ENCODE measurements around the gene JMJD1C. TPM values are rescaled to one million over a fixed set of nuclear protein-coding genes. Genes with fewer than 3 reads are reported as not detected.

JMJD1C gene
- total RNA-seq, 1 experiment from 2014 or later = 89.7 TPM

DNA sequence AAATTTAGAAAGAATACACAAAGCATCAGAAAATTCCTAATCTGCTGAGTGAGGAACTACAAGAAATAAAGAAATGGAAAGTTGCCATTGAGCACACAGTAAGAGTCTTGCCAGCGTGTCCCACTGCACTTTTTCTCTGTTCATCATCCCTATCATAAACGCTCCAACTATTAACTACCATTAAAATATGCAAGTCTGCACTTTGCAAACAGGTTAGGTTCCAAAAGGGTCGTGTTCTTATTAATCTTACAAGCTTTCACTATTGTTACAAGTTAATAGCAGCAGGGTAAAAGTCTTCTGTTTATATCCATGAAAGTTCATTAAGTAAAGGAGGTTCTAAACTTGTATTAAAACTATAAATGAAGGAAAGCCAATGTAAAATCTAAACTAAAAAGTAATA, 5.2 kb upstream of the JMJD1C start:
- intact Hi-C loops (cut with micrococcal nuclease; ENCODE audit: unreplicated experiment) = no loop called here
- POLR2A ChIA-PET = no interaction called here
- no peak for DNase-seq
- Histone ChIP-seq H3K27me3 (replicated peaks; ENCODE audit: control insufficient read depth, insufficient read depth, low read length) (no peaks in the 10 kb centered on the region), H3K4me1 (0 out of 2 replicates have a peak, but pooled peaks cover 11% of the 10 kb centered on the region), H3K4me3 (ENCODE audit: low read depth, low read length) (no peak overlapping the region), H3K9me3 (no peaks in the 10 kb centered on the region), H3K36me3 (ENCODE audit: control insufficient read depth, insufficient read depth, low read length) (no peaks in the 10 kb centered on the region)
- Mint-ChIP-seq H3K36me3 (ENCODE audit: insufficient read depth, unreplicated experiment) (peaks cover 19% of the 10 kb centered on the region), H3K4me1 (ENCODE audit: low read depth, unreplicated experiment) (peaks cover 42% of the 10 kb centered on the region), H3K27me3 (ENCODE audit: insufficient read depth, unreplicated experiment) (no peaks in the 10 kb centered on the region), H3K27ac (ENCODE audit: unreplicated experiment) (no peak overlapping the region), H3K9me3 (ENCODE audit: unreplicated experiment) (no peaks in the 10 kb centered on the region), H3K4me3 (ENCODE audit: unreplicated experiment) (no peak overlapping the region)
- no TSS peak for BruUV-seq (replicated peaks)
- no peak for TF ChIP-seq CTCF (IDR thresholded peaks at IDR 0.05; ENCODE audit: insufficient read depth in 1 of 2, low read depth in 1 of 2, low read length in 1 of 2, severe bottlenecking in 1 of 2, unreplicated experiment in 1 of 2)
- CTCF ChIA-PET = no interaction called here

DNA sequence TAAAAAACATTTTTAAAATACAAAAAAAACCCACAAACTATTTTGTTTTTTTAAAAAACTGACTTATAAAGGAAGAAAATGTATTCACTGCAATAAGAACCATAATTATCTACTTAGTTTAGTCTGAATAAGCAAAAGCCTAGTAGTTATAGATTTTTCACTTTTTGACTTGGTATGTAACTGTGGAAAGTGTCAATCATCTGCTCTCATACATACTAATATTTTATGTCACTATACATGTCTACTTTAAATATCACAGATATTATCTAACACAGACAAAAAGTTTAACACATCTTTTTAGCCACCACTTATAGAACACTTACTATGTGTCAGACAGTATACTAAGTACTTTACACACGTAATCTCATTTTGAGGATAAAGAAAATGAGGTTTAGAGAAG, 3.2 kb upstream of the JMJD1C start:
- Mint-ChIP-seq H3K27me3 (ENCODE audit: insufficient read depth, unreplicated experiment) (no peaks in the 10 kb centered on the region), H3K4me1 (ENCODE audit: low read depth, unreplicated experiment) (peaks cover 48% of the 10 kb centered on the region), H3K36me3 (ENCODE audit: insufficient read depth, unreplicated experiment) (peaks cover 34% of the 10 kb centered on the region), H3K4me3 (ENCODE audit: unreplicated experiment) (no peak overlapping the region), H3K27ac (ENCODE audit: unreplicated experiment) (no peak overlapping the region), H3K9me3 (ENCODE audit: unreplicated experiment) (no peaks in the 10 kb centered on the region)
- Histone ChIP-seq H3K4me1 (0 out of 2 replicates have a peak, but pooled peaks cover 11% of the 10 kb centered on the region), H3K27me3 (replicated peaks; ENCODE audit: control insufficient read depth, insufficient read depth, low read length) (no peaks in the 10 kb centered on the region), H3K4me3 (ENCODE audit: low read depth, low read length) (no peak overlapping the region), H3K36me3 (ENCODE audit: control insufficient read depth, insufficient read depth, low read length) (no peaks in the 10 kb centered on the region), H3K9me3 (no peaks in the 10 kb centered on the region)
- TF ChIP-seq CTCF (IDR thresholded peaks at IDR 0.05; ENCODE audit: insufficient read depth in 1 of 2, low read depth in 1 of 2, low read length in 1 of 2, severe bottlenecking in 1 of 2, unreplicated experiment in 1 of 2) = no peak
- ChIA-PET CTCF (no interaction called here), POLR2A (no interaction called here)
- no TSS peak for BruUV-seq (replicated peaks)
- intact Hi-C loops (cut with micrococcal nuclease; ENCODE audit: unreplicated experiment) = loop anchor here (5.0 kb wide), 2 partner anchors 253 to 302 kb away; no protein-coding TSS in a partner anchor
- DNase-seq = no peak

DNA sequence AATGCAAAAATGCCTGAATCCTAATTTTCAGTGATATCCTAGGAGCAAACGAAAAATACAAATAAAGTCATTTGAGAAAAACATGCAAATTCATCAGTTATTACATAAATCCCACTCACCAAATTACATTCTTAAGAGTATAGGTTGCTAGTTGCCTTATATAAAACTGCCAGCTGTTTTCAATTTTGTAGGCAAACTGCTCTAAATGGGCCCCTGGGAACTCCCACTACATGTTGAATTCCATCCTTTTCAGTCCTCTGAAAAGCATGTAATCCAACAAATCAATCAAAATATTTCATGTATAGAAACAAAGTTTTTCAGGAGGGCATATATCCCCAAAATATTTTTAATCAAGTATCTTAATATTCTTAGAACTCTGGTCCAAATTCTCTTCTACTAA, 2.1 kb upstream of the JMJD1C start:
- H3K9me3 ChIP-seq = no peaks in the 10 kb centered on the region
- no peak for TF ChIP-seq CTCF (IDR thresholded peaks at IDR 0.05; ENCODE audit: insufficient read depth in 1 of 2, low read depth in 1 of 2, low read length in 1 of 2, severe bottlenecking in 1 of 2, unreplicated experiment in 1 of 2)
- ChIA-PET CTCF (interaction anchor here (0.7 kb wide), 1 partner anchor 61 kb away, joined by 3 read pairs; no protein-coding TSS in a partner anchor), POLR2A (no interaction called here)
- no peaks in the 10 kb centered on the region for H3K27me3 ChIP-seq (replicated peaks; ENCODE audit: control insufficient read depth, insufficient read depth, low read length)
- no peaks in the 10 kb centered on the region for H3K36me3 ChIP-seq (ENCODE audit: control insufficient read depth, insufficient read depth, low read length)
- H3K27ac Mint-ChIP-seq (ENCODE audit: unreplicated experiment) = no peak overlapping the region
- peaks cover 51% of the 10 kb centered on the region for H3K4me1 Mint-ChIP-seq (ENCODE audit: low read depth, unreplicated experiment)
- H3K36me3 Mint-ChIP-seq (ENCODE audit: insufficient read depth, unreplicated experiment) = peaks cover 34% of the 10 kb centered on the region
- H3K4me1 ChIP-seq = 0 out of 2 replicates have a peak, but pooled peaks cover 11% of the 10 kb centered on the region
- H3K4me3 Mint-ChIP-seq (ENCODE audit: unreplicated experiment) = no peak overlapping the region
- intact Hi-C loops (cut with micrococcal nuclease; ENCODE audit: unreplicated experiment) = loop anchor here (2.0 to 5.0 kb wide), 3 partner anchors 99 to 301 kb away; no protein-coding TSS in a partner anchor
- H3K27me3 Mint-ChIP-seq (ENCODE audit: insufficient read depth, unreplicated experiment) = no peaks in the 10 kb centered on the region
- no peaks in the 10 kb centered on the region for H3K9me3 Mint-ChIP-seq (ENCODE audit: unreplicated experiment)
- DNase-seq = no peak
- no TSS peak for BruUV-seq (replicated peaks)
- no peak overlapping the region for H3K4me3 ChIP-seq (ENCODE audit: low read depth, low read length)

Measured in Caco-2 (cell line).